Gastrocnemius medialis (tissue), 4 donors: ENCODE measurements around the gene ADCY9.

Experiments used
- POLR2A ChIP-seq, 2 donors: fragments of 450-650 bp; IDR thresholded peaks; one replicate each; pipeline ENCODE4 v1.6.1; 2017; ENCODE audit warnings: antibody characterized with exemption in 2 of 2, mild to moderate bottlenecking in 2 of 2, moderate library complexity in 2 of 2
- TF ChIP-seq, protein P1 (sequence below), 5 experiments: fragments of 450-650 bp in 3 of 5; fragments of 200-600 bp in 2 of 5; sonication (generic) in 2 of 5; IDR thresholded peaks in 4 of 5; conservative IDR thresholded peaks in 1 of 5; 1 replicate in 4 of 5; 2 replicates in 1 of 5; pipeline ENCODE4 v1.5.1; 2016 to 2019; ENCODE audit warnings: antibody characterized with exemption in 5 of 5, mild to moderate bottlenecking in 3 of 5, moderate library complexity in 3 of 5

GRCh38 chr16:4085405-4085970, 30.8 kb downstream of the ADCY9 start:
- TF ChIP-seq, protein P1, sequence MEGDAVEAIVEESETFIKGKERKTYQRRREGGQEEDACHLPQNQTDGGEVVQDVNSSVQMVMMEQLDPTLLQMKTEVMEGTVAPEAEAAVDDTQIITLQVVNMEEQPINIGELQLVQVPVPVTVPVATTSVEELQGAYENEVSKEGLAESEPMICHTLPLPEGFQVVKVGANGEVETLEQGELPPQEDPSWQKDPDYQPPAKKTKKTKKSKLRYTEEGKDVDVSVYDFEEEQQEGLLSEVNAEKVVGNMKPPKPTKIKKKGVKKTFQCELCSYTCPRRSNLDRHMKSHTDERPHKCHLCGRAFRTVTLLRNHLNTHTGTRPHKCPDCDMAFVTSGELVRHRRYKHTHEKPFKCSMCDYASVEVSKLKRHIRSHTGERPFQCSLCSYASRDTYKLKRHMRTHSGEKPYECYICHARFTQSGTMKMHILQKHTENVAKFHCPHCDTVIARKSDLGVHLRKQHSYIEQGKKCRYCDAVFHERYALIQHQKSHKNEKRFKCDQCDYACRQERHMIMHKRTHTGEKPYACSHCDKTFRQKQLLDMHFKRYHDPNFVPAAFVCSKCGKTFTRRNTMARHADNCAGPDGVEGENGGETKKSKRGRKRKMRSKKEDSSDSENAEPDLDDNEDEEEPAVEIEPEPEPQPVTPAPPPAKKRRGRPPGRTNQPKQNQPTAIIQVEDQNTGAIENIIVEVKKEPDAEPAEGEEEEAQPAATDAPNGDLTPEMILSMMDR (IDR thresholded peaks at IDR 0.05 in 4 of 5, conservative IDR thresholded peaks at IDR 0.05 in 1 of 5) = no peak
- no peak for TF ChIP-seq POLR2A (IDR thresholded peaks at IDR 0.05)
